SU-DHL-6 (cell line): ENCODE results near the gene PLA2G2E.

Source experiments
- H2AFZ ChIP-seq: fragments of 200-600 bp; sonication (generic); 2 replicates; pipeline ENCODE4 v1.6.1; 2014; ENCODE audit warnings: low read depth, mild to moderate bottlenecking, moderate library complexity, mixed read lengths, antibody characterized with exemption, low read length; ENCODE audit not compliant: severe bottlenecking
- H3F3A ChIP-seq: fragments of 200-600 bp; shearing (Covaris generic); 2 replicates; pipeline ENCODE4 v1.6.0; 2016; ENCODE audit warnings: antibody characterized with exemption, mild to moderate bottlenecking; ENCODE audit not compliant: insufficient read depth
- H3K27ac ChIP-seq: fragments of 200-600 bp; sonication (generic); 2 replicates; pipeline ENCODE4 v1.5.1; 2016; ENCODE audit warnings: low read depth, mild to moderate bottlenecking, low read length, moderate library complexity, mixed read lengths
- H3K27me3 ChIP-seq: fragments of 200-600 bp; sonication (generic), shearing (Covaris generic); 2 replicates; pipeline ENCODE4 v1.6.0; 2014; ENCODE audit warnings: mild to moderate bottlenecking, low read length
- H3K36me3 ChIP-seq: fragments of 200-600 bp; sonication (generic); 2 replicates; pipeline ENCODE4 v1.6.1; 2014; ENCODE audit warnings: mild to moderate bottlenecking, low read length, mixed read lengths
- H3K4me2 ChIP-seq: fragments of 300-600, 200-600 bp; shearing (Covaris generic), sonication (generic); 2 replicates; pipeline ENCODE4 v1.6.0; 2014; ENCODE audit warnings: low read length, low read depth, mild to moderate bottlenecking; ENCODE audit not compliant: poor library complexity, severe bottlenecking
- H3K4me3 ChIP-seq: fragments of 200-600 bp; sonication (generic); 2 replicates; pipeline ENCODE4 v1.5.1; 2014; ENCODE audit warnings: antibody characterized with exemption, low read length, mild to moderate bottlenecking, mixed read lengths; ENCODE audit not compliant: insufficient read depth, poor library complexity, severe bottlenecking
- H3K79me2 ChIP-seq: fragments of 200-600 bp; sonication (generic); 2 replicates; pipeline ENCODE4 v1.6.1; 2014; ENCODE audit warnings: mild to moderate bottlenecking, low read length, moderate library complexity; ENCODE audit not compliant: insufficient read depth
- H3K9ac ChIP-seq: fragments of 200-600 bp; sonication (generic); 2 replicates; pipeline ENCODE4 v1.7.0; 2014; ENCODE audit warnings: mild to moderate bottlenecking, low read length
- H3K9me2 ChIP-seq: fragments of 200-600 bp; sonication (generic); replicated peaks from 2 replicates; pipeline ENCODE4 v1.6.1; 2014; ENCODE audit warnings: low read length; ENCODE audit not compliant: insufficient read depth
- H3K9me3 ChIP-seq: fragments of 200-600 bp; sonication (generic); 2 replicates; pipeline ENCODE4 v1.6.1; 2014; ENCODE audit warnings: low read length, mixed read lengths; ENCODE audit not compliant: insufficient read depth
- H4K20me1 ChIP-seq: fragments of 200-600 bp; sonication (generic); 2 replicates; pipeline ENCODE4 v1.6.1; 2014; ENCODE audit warnings: low read depth, mild to moderate bottlenecking, antibody characterized with exemption, low read length, moderate library complexity, mixed read lengths
- EZH2phosphoT487 ChIP-seq: fragments of 200-600 bp; sonication (generic), shearing (Covaris generic); conservative IDR thresholded peaks from 2 replicates; pipeline ENCODE4 v1.6.1; 2018; ENCODE audit warnings: mild to moderate bottlenecking, antibody characterized with exemption, low read length, moderate library complexity, mixed read lengths
- TF ChIP-seq, protein P1 (sequence below): fragments of 200-600 bp; sonication (generic); IDR thresholded peaks from one replicate; pipeline ENCODE4 v1.5.1; 2017; ENCODE audit warnings: antibody characterized with exemption, mild to moderate bottlenecking, low read length, moderate library complexity; ENCODE audit not compliant: insufficient read depth, poor library complexity, severe bottlenecking

PLA2G2E gene

DNA sequence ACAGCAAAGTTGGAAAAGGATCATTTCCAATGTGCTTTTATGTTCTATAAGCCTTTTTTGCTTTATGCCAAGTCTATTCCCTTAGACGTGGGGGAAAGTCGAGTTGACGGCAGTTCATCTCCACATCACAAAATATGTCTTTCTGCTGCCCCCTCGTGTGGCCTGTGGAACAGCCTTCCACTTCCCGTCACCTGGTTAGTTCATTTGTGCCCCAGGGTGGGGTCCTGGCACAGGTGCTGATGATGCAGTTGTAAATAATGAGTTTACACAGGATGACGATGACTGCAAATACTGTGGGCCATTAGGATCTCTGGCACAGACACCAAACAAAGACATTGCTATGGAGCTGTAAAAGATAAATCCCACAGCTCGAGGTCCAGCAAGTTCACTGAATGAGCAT, 51.2 kb downstream of the PLA2G2E start:
- Histone ChIP-seq H3K27ac (no peak overlapping the region), H3K27me3 (no peaks in the 10 kb centered on the region), H2AFZ (no peak overlapping the region), H3K4me2 (no peak overlapping the region), H3K9me3 (no peaks in the 10 kb centered on the region), H3F3A (no peaks in the 10 kb centered on the region), H4K20me1 (no peaks in the 10 kb centered on the region), H3K9ac (no peak overlapping the region), H3K4me3 (no peak overlapping the region), H3K9me2 (no peaks in the 10 kb centered on the region), H3K79me2 (no peaks in the 10 kb centered on the region), H3K36me3 (no peaks in the 10 kb centered on the region)
- TF ChIP-seq, protein P1, sequence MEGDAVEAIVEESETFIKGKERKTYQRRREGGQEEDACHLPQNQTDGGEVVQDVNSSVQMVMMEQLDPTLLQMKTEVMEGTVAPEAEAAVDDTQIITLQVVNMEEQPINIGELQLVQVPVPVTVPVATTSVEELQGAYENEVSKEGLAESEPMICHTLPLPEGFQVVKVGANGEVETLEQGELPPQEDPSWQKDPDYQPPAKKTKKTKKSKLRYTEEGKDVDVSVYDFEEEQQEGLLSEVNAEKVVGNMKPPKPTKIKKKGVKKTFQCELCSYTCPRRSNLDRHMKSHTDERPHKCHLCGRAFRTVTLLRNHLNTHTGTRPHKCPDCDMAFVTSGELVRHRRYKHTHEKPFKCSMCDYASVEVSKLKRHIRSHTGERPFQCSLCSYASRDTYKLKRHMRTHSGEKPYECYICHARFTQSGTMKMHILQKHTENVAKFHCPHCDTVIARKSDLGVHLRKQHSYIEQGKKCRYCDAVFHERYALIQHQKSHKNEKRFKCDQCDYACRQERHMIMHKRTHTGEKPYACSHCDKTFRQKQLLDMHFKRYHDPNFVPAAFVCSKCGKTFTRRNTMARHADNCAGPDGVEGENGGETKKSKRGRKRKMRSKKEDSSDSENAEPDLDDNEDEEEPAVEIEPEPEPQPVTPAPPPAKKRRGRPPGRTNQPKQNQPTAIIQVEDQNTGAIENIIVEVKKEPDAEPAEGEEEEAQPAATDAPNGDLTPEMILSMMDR: no peak
- TF ChIP-seq EZH2phosphoT487: no peak
